Naive B cell (primary cell): ENCODE measurements around the gene CHIC2. TPM values are rescaled to one million over a fixed set of nuclear protein-coding genes. Genes with fewer than 3 reads are reported as not detected.

ENCODE experiments used
- ATAC-seq, 2 donors: fragments of 150-1000 bp; cut with Tn5 transposase; 2 replicates each; pipeline ENCODE4 v1.10.0; 2021; ENCODE audit warnings: low read depth in 2 of 2, mild to moderate bottlenecking in 2 of 2, moderate library complexity in 2 of 2
- DNase-seq: peaks from one replicate; pipeline ENCODE4 v3.0.0; 2022
- H3K27ac Mint-ChIP-seq, 6 donors: one replicate each; pipeline ENCODE4 v1.8.0; 2020 to 2022; ENCODE audit warnings: mild to moderate bottlenecking in 6 of 6, mixed read lengths in 6 of 6, moderate library complexity in 5 of 6, inconsistent platforms in 2 of 6
- H3K27me3 Mint-ChIP-seq, 3 donors: one replicate each; pipeline ENCODE4 v1.8.0; 2021 to 2022; ENCODE audit warnings: mixed read lengths in 3 of 3, mild to moderate bottlenecking in 1 of 3
- H3K36me3 Mint-ChIP-seq, 2 donors: one replicate each; pipeline ENCODE4 v1.8.0; 2020 to 2022; ENCODE audit warnings: mixed read lengths in 2 of 2, inconsistent platforms in 1 of 2, mild to moderate bottlenecking in 1 of 2
- H3K4me1 Mint-ChIP-seq, 3 donors: one replicate each; pipeline ENCODE4 v1.8.0; 2020 to 2022; ENCODE audit warnings: mixed read lengths in 3 of 3, inconsistent platforms in 1 of 3, mild to moderate bottlenecking in 1 of 3, moderate library complexity in 1 of 3
- H3K4me3 Mint-ChIP-seq, 8 donors: one replicate each; pipeline ENCODE4 v1.8.0; 2020 to 2022; ENCODE audit warnings: mild to moderate bottlenecking in 8 of 8, mixed read lengths in 8 of 8, moderate library complexity in 8 of 8, inconsistent platforms in 2 of 8
- H3K9me3 Mint-ChIP-seq, 7 donors: one replicate each; pipeline ENCODE4 v1.8.0; 2020 to 2022; ENCODE audit warnings: mixed read lengths in 7 of 7, mild to moderate bottlenecking in 5 of 7, inconsistent platforms in 2 of 7, moderate library complexity in 1 of 7
- polyA plus RNA-seq, 6 donors: library from polyadenylated mRNA; unstranded; fragments of 300-500 nt; fragmentation: Illumina TruSeq; gene quantifications; one replicate each; pipeline ENCODE4 v1.2.3, GENCODE V29; 2021; ENCODE audit warnings: low read depth in 6 of 6

Gene CHIC2
- polyA plus RNA-seq, 6 donors from 2014 or later = 56.6 to 81.9 (median 63.5) TPM

GRCh38 chr4:53967986-53968385 lies 96.4 kb downstream of the CHIC2 start:
- peaks cover 0 to 11% (median 0%) of the 10 kb centered on the region in 3 donors for H3K27me3 Mint-ChIP-seq
- DNase-seq = no peak
- H3K27ac Mint-ChIP-seq = no peak overlapping the region
- no peak for ATAC-seq
- peaks cover 0 to 7% (median 5%) of the 10 kb centered on the region in 7 donors for H3K9me3 Mint-ChIP-seq
- H3K4me3 Mint-ChIP-seq = no peak overlapping the region
- H3K36me3 Mint-ChIP-seq = no peaks in the 10 kb centered on the region
- H3K4me1 Mint-ChIP-seq = no peaks in the 10 kb centered on the region

- no peak overlapping the region for H3K27ac Mint-ChIP-seq
- H3K36me3 Mint-ChIP-seq = no peaks in the 10 kb centered on the region
- H3K9me3 Mint-ChIP-seq = peaks cover 0 to 5% (median 0%) of the 10 kb centered on the region in 7 donors
- peaks cover 0 to 11% (median 0%) of the 10 kb centered on the region in 3 donors for H3K27me3 Mint-ChIP-seq
- no peak for DNase-seq
- no peak overlapping the region for H3K4me3 Mint-ChIP-seq
- no peak for ATAC-seq
- no peaks in the 10 kb centered on the region for H3K4me1 Mint-ChIP-seq
These were observed 100.6 kb downstream of the CHIC2 start for GRCh38 chr4:53963781-53964180.

- Mint-ChIP-seq H3K36me3 (no peaks in the 10 kb centered on the region), H3K27me3 (peaks cover 0 to 11% (median 0%) of the 10 kb centered on the region in 3 donors), H3K4me1 (no peaks in the 10 kb centered on the region), H3K27ac (no peak overlapping the region), H3K4me3 (no peak overlapping the region), H3K9me3 (peaks cover 0 to 5% (median 0%) of the 10 kb centered on the region in 7 donors)
- DNase-seq = no peak
- ATAC-seq = no peak
These were observed 101.1 kb downstream of the CHIC2 start for GRCh38 chr4:53963336-53963735.

GRCh38 chr4:53962516-53963225 lies 101.7 kb downstream of the CHIC2 start:
- ATAC-seq (no peak), DNase-seq (no peak)
- peak overlapping the region in 1 of 6 donors; percentile 31 for H3K27ac Mint-ChIP-seq
- no peaks in the 10 kb centered on the region for H3K9me3 Mint-ChIP-seq
- no peaks in the 10 kb centered on the region for H3K4me1 Mint-ChIP-seq
- H3K36me3 Mint-ChIP-seq = no peaks in the 10 kb centered on the region
- peaks cover 0 to 11% (median 0%) of the 10 kb centered on the region in 3 donors for H3K27me3 Mint-ChIP-seq
- peak overlapping the region in 1 of 8 donors; percentile 56 for H3K4me3 Mint-ChIP-seq

GRCh38 chr4:53961351-53961750 lies 103.1 kb downstream of the CHIC2 start:
- ATAC-seq = no peak
- Mint-ChIP-seq H3K9me3 (no peaks in the 10 kb centered on the region), H3K27ac (no peak overlapping the region), H3K4me1 (no peaks in the 10 kb centered on the region), H3K27me3 (peaks cover 0 to 11% (median 0%) of the 10 kb centered on the region in 3 donors), H3K36me3 (no peaks in the 10 kb centered on the region), H3K4me3 (no peak overlapping the region)
- DNase-seq = no peak

GRCh38 chr4:53960843-53961242 lies 103.6 kb downstream of the CHIC2 start:
- Mint-ChIP-seq H3K27ac (no peak overlapping the region), H3K36me3 (no peaks in the 10 kb centered on the region)

More at GRCh38 chr4:53960843-53961242, 103.6 kb downstream of the CHIC2 start:
- H3K9me3 Mint-ChIP-seq = no peaks in the 10 kb centered on the region
- H3K27me3 Mint-ChIP-seq = peaks cover 0 to 7% (median 0%) of the 10 kb centered on the region in 3 donors
- DNase-seq (no peak), ATAC-seq (no peak)
- no peaks in the 10 kb centered on the region for H3K4me1 Mint-ChIP-seq
- H3K4me3 Mint-ChIP-seq = no peak overlapping the region

Other genes starting within 250 kb of the CHIC2 start
- gene GSX2, start 35.6 kb upstream of the CHIC2 start, polyA plus RNA-seq = not detected
- gene PDGFRA, start 164.7 kb upstream of the CHIC2 start, polyA plus RNA-seq = 1 to 10 TPM in 1 of 6 donors, not detected in 5; 1.2 TPM